ENCODE results near the gene C12orf76. TPM values are rescaled to one million over a fixed set of nuclear protein-coding genes. Genes with fewer than 3 reads are reported as not detected.

The C12orf76 gene
- total and polyA plus RNA-seq, 2 of the 4 experiments (the other 2 are of a cell fraction) = 5.0 to 7.1 TPM

GRCh38 chr12:110015132-110015531 lies 33.2 kb downstream of the C12orf76 start:
- H2BK15ac ChIP-seq (ENCODE audit: low read depth, low read length) = no peak overlapping the region
- H2BK5ac ChIP-seq (ENCODE audit: low read depth, low read length, poor library complexity, severe bottlenecking) = no peak overlapping the region
- H3K9ac ChIP-seq (ENCODE audit: low read depth, low read length) = no peak overlapping the region
- H3K56ac ChIP-seq (ENCODE audit: extremely low read depth, insufficient read depth, low read length) = no peak overlapping the region
- H2BK120ac ChIP-seq (ENCODE audit: low read depth, low read length) = no peak overlapping the region
- POLR2A ChIA-PET (ENCODE audit: unreplicated experiment) = no interaction called here
- H3K79me1 ChIP-seq (ENCODE audit: low read depth in 1 of 2, low read length in 2 of 2) = peaks cover 42 to 66% of the 10 kb centered on the region in 2 experiments
- H4K91ac ChIP-seq (ENCODE audit: insufficient read depth, low read depth, low read length) = no peak overlapping the region
- no peak for TF ChIP-seq RFX5 (IDR thresholded peaks at IDR 0.05; ENCODE audit: low read depth, low read length)
- no peak for TF ChIP-seq CEBPB (IDR thresholded peaks at IDR 0.05; ENCODE audit: low read depth, low read length)
- no peak for TF ChIP-seq RCOR1 (IDR thresholded peaks at IDR 0.05; ENCODE audit: insufficient replicate concordance, low read length)
- TF ChIP-seq CHD1 (IDR thresholded peaks at IDR 0.05; ENCODE audit: low read depth, low read length) = no peak
- peaks cover 8% of the 10 kb centered on the region for H3K4me1 ChIP-seq (ENCODE audit: control insufficient read depth, insufficient read depth, low read length)
- 100% methylated on average over 1 of the region's 2 CpGs; no CpG with 5 or more reads in 1 of the 2 experiments for WGBS, 2 experiments (ENCODE audit: extremely low coverage in 2 of 2, insufficient read length in 1 of 2)
- no peaks in the 10 kb centered on the region for H3K27me3 ChIP-seq (ENCODE audit: control insufficient read depth, insufficient read depth, low read length)
- ATAC-seq (ENCODE audit: low read depth) (no peak), DNase-seq (no peak)
- H3K23ac ChIP-seq (ENCODE audit: low read depth, low read length) = 0 out of 2 replicates have a peak overlapping the region, but pooled peaks have one; percentile 24
- CTCF ChIA-PET = no interaction called here
- H2AK5ac ChIP-seq (ENCODE audit: low read depth, low read length) = no peak overlapping the region
- no peak overlapping the region for H3K4me2 ChIP-seq (ENCODE audit: low read depth, low read length)
- H3K4me3 ChIP-seq (ENCODE audit: insufficient read depth, low read depth, low read length) = no peak overlapping the region
- no peak overlapping the region for H2AK9ac ChIP-seq (replicated peaks; ENCODE audit: low read depth, low read length, poor library complexity)
- intact Hi-C loops (cut with micrococcal nuclease) = no loop called here
- no peak overlapping the region for H3K4ac ChIP-seq (ENCODE audit: low read depth, low read length)
- H3K18ac ChIP-seq (ENCODE audit: low read depth, low read length) = no peak overlapping the region
- peaks cover 20% of the 10 kb centered on the region for H3K9me1 ChIP-seq (ENCODE audit: insufficient read depth, low read length)
- no peaks in the 10 kb centered on the region for H3K9me3 ChIP-seq (ENCODE audit: control insufficient read depth, insufficient read depth, low read length)
- H3K27ac ChIP-seq (ENCODE audit: insufficient read depth, low read length) = no peak overlapping the region
- dilution Hi-C loops (cut with HindIII; ENCODE audit: low sequenced_read_pairs, unreplicated experiment) = no loop called here
- no peak overlapping the region for H4K8ac ChIP-seq (ENCODE audit: low read depth in 2 of 2, low read length in 2 of 2)
- in situ Hi-C loops (cut with MboI; ENCODE audit: low sequenced_read_pairs) = no loop called here
- H3K36me3 ChIP-seq (ENCODE audit: control insufficient read depth, insufficient read depth, low read length) = peaks cover 47% of the 10 kb centered on the region
- no peak overlapping the region for H3K14ac ChIP-seq (replicated peaks; ENCODE audit: low read depth, low read length)
- no peak overlapping the region for H4K5ac ChIP-seq (ENCODE audit: low read depth, low read length)
- no TSS peak for BruUV-seq (replicated peaks)
- H4K20me1 ChIP-seq (ENCODE audit: insufficient read depth, low read length) = peaks cover 23% of the 10 kb centered on the region
- no peak overlapping the region for H2AFZ ChIP-seq (replicated peaks; ENCODE audit: low read length, poor library complexity)
- H2BK20ac ChIP-seq (ENCODE audit: low read depth, low read length) = no peak overlapping the region
